Measurements from ENCODE around the gene BDNF. TPM values are rescaled to one million over a fixed set of nuclear protein-coding genes. Genes with fewer than 3 reads are reported as not detected.

The BDNF gene
- total and polyA plus RNA-seq, 2 donors = 0.24 to 0.52 TPM

DNA sequence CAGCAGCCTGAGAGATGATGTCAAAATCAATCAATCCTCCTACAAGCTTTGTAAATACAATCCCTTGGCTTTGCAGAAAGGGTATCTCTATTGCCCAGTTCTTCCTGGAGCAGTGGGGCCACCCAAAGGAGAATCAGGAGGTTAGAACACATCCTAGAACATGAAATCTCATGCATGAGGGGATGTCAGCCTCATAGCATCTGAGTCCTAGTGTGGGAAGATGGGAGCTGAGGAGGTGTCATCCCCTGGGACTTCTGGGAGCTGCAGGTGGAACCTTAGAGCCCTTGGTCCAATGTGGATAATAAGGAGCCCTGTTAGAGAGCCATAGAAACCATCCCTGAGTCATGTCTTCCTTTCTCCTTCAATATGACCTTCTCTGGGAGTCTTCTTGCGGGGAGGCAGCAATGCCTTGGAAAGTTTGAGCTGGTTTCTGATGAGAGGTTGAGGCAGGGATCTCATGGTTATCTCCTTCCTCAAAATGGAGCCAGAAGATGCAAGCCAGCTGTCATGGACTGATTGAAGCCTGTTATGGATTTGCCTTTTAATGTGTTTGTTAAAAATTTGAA lies 74.8 kb downstream of the BDNF start:
- H3K27ac ChIP-seq (ENCODE audit: low read depth in 1 of 2, low read length in 1 of 2) = no peak overlapping the region
- WGBS = 94% methylated on average over 1 of the region's 1 CpG
- H3K4me3 ChIP-seq (ENCODE audit: low read length in 2 of 2) = no peak overlapping the region
- no peaks in the 10 kb centered on the region for H3K27me3 ChIP-seq (ENCODE audit: control insufficient read depth in 2 of 2, insufficient read depth in 1 of 2, low read length in 1 of 2)
- DNase-seq (ENCODE audit: low read depth in 6 of 9, low spot score in 9 of 9) = no peak
- no peaks in the 10 kb centered on the region for H3K36me3 ChIP-seq (ENCODE audit: control insufficient read depth in 2 of 2, insufficient read depth in 2 of 2, low read length in 1 of 2)
- H3K4me1 ChIP-seq (ENCODE audit: control insufficient read depth in 2 of 2, insufficient read depth in 2 of 2, low read length in 2 of 2) = no peaks in the 10 kb centered on the region
- no peaks in the 10 kb centered on the region for H3K9me3 ChIP-seq (ENCODE audit: control insufficient read depth in 2 of 2, insufficient read depth in 1 of 2, low read length in 1 of 2)

DNA sequence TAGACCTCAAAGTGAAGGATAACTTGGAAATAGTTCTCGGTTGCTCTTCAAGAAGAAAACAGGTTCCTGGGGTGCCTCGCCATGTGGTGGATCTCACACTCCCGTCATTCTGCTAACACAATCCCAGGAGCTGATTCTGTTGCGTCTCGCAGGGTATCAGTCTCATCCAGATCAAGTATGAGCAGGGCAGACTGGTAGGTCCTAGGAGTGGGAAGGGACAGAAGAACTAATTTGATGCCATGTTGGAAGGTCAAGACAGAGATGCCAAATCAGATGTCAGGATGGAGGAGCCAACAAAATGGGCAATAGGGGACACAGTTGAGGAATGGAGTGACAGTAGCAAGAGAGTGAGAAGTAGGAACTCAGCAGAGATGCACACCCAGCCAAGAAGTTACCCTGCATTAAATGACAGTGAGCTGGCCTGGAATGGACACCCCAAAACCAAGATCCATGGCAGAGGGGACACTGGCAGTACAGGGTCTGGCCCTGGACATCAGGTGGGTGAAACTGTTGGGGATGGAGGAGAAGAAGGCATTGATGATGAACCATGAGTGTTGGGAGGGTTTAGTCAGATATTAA lies 76.2 kb downstream of the BDNF start:
- Histone ChIP-seq H3K4me1 (ENCODE audit: control insufficient read depth in 2 of 2, insufficient read depth in 2 of 2, low read length in 2 of 2) (no peaks in the 10 kb centered on the region), H3K36me3 (ENCODE audit: control insufficient read depth in 2 of 2, insufficient read depth in 2 of 2, low read length in 1 of 2) (no peaks in the 10 kb centered on the region), H3K27ac (ENCODE audit: low read depth in 1 of 2, low read length in 1 of 2) (no peak overlapping the region), H3K9me3 (ENCODE audit: control insufficient read depth in 2 of 2, insufficient read depth in 1 of 2, low read length in 1 of 2) (no peaks in the 10 kb centered on the region), H3K27me3 (ENCODE audit: control insufficient read depth in 2 of 2, insufficient read depth in 1 of 2, low read length in 1 of 2) (no peaks in the 10 kb centered on the region), H3K4me3 (ENCODE audit: low read length in 2 of 2) (no peak overlapping the region)
- 78% methylated on average over 5 of the region's 5 CpGs for WGBS
- DNase-seq (ENCODE audit: low read depth in 6 of 9, low spot score in 9 of 9) = no peak

DNA sequence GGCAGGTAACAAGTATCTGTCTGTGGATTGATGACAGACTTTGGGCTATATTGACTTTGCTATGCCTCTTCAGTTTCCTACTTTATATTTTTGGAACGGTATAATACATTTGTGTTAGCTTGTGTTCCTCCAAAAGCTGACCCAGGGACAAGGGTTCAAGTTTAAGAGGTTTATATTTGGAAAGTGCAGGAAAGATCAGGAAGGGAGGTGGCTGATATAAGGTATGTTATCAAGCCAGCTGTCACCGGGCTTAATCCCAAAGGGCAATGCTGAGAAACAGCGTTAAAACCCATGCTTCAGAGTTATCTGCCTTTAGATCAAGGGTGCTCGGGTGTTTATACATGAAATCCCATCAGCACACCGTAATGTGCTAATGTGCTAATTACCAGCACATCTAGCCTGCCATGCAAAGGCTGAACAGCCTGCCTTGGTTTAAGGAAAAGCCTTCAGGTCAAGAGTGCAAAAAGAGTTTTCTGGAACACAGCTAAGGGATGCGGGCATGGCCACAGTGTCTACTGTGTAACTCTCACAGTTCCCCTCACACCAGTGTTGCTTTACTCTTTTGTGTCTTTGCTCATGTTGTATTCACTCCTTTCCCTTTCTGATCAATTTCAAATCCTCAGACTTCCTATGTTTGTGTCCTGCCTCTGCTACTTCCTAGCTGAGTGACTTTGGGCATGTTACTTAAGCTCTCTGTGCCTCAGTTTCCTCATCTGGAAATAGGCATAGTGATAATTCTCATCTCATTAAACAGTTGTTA lies 77.5 kb downstream of the BDNF start:
- Histone ChIP-seq H3K4me1 (ENCODE audit: control insufficient read depth in 2 of 2, insufficient read depth in 2 of 2, low read length in 2 of 2) (no peaks in the 10 kb centered on the region), H3K27ac (ENCODE audit: low read depth in 1 of 2, low read length in 1 of 2) (no peak overlapping the region), H3K9me3 (ENCODE audit: control insufficient read depth in 2 of 2, insufficient read depth in 1 of 2, low read length in 1 of 2) (no peaks in the 10 kb centered on the region), H3K36me3 (ENCODE audit: control insufficient read depth in 2 of 2, insufficient read depth in 2 of 2, low read length in 1 of 2) (no peaks in the 10 kb centered on the region), H3K4me3 (ENCODE audit: low read length in 2 of 2) (no peak overlapping the region), H3K27me3 (ENCODE audit: control insufficient read depth in 2 of 2, insufficient read depth in 1 of 2, low read length in 1 of 2) (no peaks in the 10 kb centered on the region)
- no peak for DNase-seq (ENCODE audit: low read depth in 6 of 9, low spot score in 9 of 9)
- 91% methylated on average over 6 of the region's 6 CpGs for WGBS

DNA sequence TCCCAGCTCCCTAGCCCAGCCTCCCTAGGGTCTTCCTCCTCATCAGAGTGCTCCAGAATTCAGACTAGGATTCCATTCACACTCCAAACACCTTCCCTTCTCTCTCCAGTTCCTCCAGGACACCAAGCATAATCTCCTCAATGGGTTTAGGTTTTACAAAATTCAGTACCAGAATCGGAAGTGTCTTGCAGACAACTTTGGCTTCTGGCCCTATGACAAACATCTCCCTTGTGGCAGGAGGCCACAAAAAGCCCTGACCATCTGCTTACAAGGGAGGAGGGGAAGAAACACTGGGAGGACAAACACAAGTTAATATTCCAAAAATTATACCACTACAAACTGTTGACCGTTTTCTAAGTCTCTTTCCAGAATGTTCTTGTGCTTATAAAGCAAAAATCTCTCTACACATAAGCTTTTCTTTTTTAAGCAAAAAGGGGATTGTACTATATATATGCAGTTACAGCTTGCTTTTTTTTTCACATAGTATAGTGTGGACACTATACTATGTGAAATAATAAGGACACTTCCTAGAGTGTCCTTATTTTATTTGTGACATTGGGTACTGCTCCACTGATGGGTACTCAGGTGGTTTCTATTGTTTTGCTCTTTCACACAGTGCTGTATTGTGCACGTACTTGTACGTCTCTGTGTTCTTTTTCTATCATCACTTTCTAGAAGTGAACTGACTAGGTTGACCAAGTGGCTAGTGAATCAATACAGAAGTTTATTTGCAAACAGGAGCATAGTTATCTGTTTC lies 78.7 kb downstream of the BDNF start:
- WGBS = 92% methylated on average over 4 of the region's 4 CpGs
- H3K4me1 ChIP-seq (ENCODE audit: control insufficient read depth in 2 of 2, insufficient read depth in 2 of 2, low read length in 2 of 2) = no peaks in the 10 kb centered on the region
- DNase-seq (ENCODE audit: low read depth in 6 of 9, low spot score in 9 of 9) = no peak
- no peaks in the 10 kb centered on the region for H3K9me3 ChIP-seq (ENCODE audit: control insufficient read depth in 2 of 2, insufficient read depth in 1 of 2, low read length in 1 of 2)
- no peak overlapping the region for H3K27ac ChIP-seq (ENCODE audit: low read depth in 1 of 2, low read length in 1 of 2)
- no peaks in the 10 kb centered on the region for H3K27me3 ChIP-seq (ENCODE audit: control insufficient read depth in 2 of 2, insufficient read depth in 1 of 2, low read length in 1 of 2)
- no peaks in the 10 kb centered on the region for H3K36me3 ChIP-seq (ENCODE audit: control insufficient read depth in 2 of 2, insufficient read depth in 2 of 2, low read length in 1 of 2)
- no peak overlapping the region for H3K4me3 ChIP-seq (ENCODE audit: low read length in 2 of 2)

DNA sequence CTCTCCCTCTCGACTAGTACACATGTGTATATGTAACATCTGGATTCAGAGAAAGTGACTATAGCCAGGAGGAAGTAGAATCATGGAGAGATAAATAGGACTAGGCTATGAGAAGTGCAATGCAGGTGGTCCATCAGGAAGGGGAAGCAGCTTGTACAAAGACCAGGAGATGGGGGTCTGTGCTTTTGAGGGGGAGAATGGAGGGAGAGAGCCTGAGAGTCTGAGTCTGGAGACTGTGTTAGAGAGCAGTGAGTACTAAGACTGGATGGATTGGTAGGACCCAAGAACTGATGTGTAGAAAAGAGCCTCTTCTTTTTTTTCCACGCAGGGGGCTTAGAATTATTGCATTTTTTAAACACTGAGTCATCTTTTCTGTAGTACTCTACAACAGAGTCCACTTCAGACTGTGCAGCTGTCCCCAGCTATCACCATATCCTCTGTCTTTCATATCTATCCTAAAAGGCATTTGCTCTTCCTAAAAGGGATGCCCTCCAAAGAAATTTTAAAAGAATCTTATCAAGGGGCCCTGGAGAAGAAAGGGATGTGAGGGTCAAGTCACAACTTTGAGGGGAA lies 80.4 kb downstream of the BDNF start:
- Histone ChIP-seq H3K4me3 (ENCODE audit: low read length in 2 of 2) (no peak overlapping the region), H3K27ac (ENCODE audit: low read depth in 1 of 2, low read length in 1 of 2) (no peak overlapping the region), H3K9me3 (ENCODE audit: control insufficient read depth in 2 of 2, insufficient read depth in 1 of 2, low read length in 1 of 2) (no peaks in the 10 kb centered on the region), H3K4me1 (ENCODE audit: control insufficient read depth in 2 of 2, insufficient read depth in 2 of 2, low read length in 2 of 2) (no peaks in the 10 kb centered on the region), H3K36me3 (ENCODE audit: control insufficient read depth in 2 of 2, insufficient read depth in 2 of 2, low read length in 1 of 2) (no peaks in the 10 kb centered on the region), H3K27me3 (ENCODE audit: control insufficient read depth in 2 of 2, insufficient read depth in 1 of 2, low read length in 1 of 2) (no peaks in the 10 kb centered on the region)
- 74% methylated on average over 2 of the region's 2 CpGs for WGBS
- no peak for DNase-seq (ENCODE audit: low read depth in 6 of 9, low spot score in 9 of 9)

DNA sequence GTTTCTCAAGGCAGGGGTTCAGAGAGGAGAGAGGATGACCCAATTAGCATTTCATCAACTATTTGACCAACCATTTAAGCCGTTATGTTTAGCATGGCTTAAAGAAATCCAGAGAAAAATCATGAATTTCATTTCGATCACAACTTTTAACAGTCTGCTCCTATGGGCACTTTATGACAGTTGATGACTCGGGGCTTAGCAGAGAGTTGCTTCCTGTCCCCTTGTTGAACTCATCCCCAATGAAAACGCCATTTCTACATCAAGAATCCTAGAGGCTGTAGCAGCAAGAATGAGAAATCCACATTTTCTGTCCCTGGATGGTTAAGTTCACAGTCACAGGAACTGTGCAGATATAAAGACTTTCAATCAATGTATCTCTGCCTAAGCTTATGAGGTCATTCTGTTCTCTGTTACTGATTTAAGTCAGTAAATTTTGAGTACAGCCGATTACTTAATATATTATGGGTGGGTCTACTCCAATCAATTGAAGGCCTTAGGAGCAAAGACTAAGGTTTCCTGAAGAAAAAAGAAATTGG lies 81.1 kb downstream of the BDNF start:
- DNase-seq (ENCODE audit: low read depth in 6 of 9, low spot score in 9 of 9) = no peak
- Histone ChIP-seq H3K27me3 (ENCODE audit: control insufficient read depth in 2 of 2, insufficient read depth in 1 of 2, low read length in 1 of 2) (no peaks in the 10 kb centered on the region), H3K9me3 (ENCODE audit: control insufficient read depth in 2 of 2, insufficient read depth in 1 of 2, low read length in 1 of 2) (no peaks in the 10 kb centered on the region), H3K4me1 (ENCODE audit: control insufficient read depth in 2 of 2, insufficient read depth in 2 of 2, low read length in 2 of 2) (no peaks in the 10 kb centered on the region), H3K4me3 (ENCODE audit: low read length in 2 of 2) (no peak overlapping the region), H3K36me3 (ENCODE audit: control insufficient read depth in 2 of 2, insufficient read depth in 2 of 2, low read length in 1 of 2) (no peaks in the 10 kb centered on the region), H3K27ac (ENCODE audit: low read depth in 1 of 2, low read length in 1 of 2) (no peak overlapping the region)
- 82% methylated on average over 5 of the region's 5 CpGs for WGBS

DNA sequence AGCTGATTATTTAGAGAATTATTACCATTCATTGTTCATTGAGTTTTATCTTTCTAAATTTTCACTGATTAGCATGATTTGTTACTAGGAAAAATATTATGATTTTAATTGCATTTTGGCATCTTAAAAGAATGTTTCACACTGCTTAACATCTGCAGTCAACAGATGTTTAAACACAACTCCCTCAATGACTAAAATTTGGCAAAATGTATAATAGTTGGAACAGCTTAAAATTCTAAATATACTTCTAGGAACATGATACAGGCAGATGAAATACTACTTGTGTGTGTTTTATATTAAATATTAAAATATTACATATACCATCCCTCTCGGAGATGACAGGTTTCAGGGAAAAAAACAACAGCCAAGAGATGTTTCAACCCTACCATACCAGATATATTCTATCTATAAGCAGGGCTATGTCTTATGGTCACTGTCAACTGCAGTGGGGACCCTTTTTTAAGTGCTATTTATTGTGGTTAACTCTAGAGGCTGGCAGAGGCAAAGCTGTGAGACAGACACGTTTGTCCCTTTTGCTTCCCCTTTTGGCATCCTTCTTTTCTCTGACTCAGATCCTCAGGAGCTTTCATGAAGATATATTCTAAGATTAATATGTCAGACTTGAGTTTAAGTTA lies 81.9 kb downstream of the BDNF start:
- Histone ChIP-seq H3K9me3 (ENCODE audit: control insufficient read depth in 2 of 2, insufficient read depth in 1 of 2, low read length in 1 of 2) (no peaks in the 10 kb centered on the region), H3K36me3 (ENCODE audit: control insufficient read depth in 2 of 2, insufficient read depth in 2 of 2, low read length in 1 of 2) (no peaks in the 10 kb centered on the region), H3K4me1 (ENCODE audit: control insufficient read depth in 2 of 2, insufficient read depth in 2 of 2, low read length in 2 of 2) (no peaks in the 10 kb centered on the region), H3K27ac (ENCODE audit: low read depth in 1 of 2, low read length in 1 of 2) (no peak overlapping the region), H3K4me3 (ENCODE audit: low read length in 2 of 2) (no peak overlapping the region), H3K27me3 (ENCODE audit: control insufficient read depth in 2 of 2, insufficient read depth in 1 of 2, low read length in 1 of 2) (no peaks in the 10 kb centered on the region)
- no peak for DNase-seq (ENCODE audit: low read depth in 6 of 9, low spot score in 9 of 9)
- 46% methylated on average over 2 of the region's 2 CpGs for WGBS

DNA sequence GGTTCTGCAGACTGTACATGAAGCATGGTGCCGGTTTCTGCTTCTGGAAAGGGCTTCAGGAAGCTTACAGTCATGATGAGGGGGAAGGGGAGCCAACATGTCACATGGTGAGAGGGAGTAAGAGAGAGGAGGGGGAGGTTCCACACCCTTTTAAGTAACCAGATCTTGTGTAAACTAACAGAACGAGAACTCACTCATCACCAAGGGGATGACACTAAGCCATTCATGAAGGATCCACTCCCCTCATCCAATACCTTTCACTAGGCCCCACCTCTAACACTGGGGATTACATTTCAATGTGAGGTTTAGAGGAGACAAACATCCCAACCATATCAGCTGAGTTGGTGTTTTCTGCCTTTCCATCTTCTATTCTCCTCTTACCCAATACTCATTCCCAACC lies 83.5 kb downstream of the BDNF start:
- H3K27ac ChIP-seq (ENCODE audit: low read depth in 1 of 2, low read length in 1 of 2) = no peak overlapping the region
- H3K4me3 ChIP-seq (ENCODE audit: low read length in 2 of 2) = no peak overlapping the region
- H3K27me3 ChIP-seq (ENCODE audit: control insufficient read depth in 2 of 2, insufficient read depth in 1 of 2, low read length in 1 of 2) = no peaks in the 10 kb centered on the region
- H3K4me1 ChIP-seq (ENCODE audit: control insufficient read depth in 2 of 2, insufficient read depth in 2 of 2, low read length in 2 of 2) = no peaks in the 10 kb centered on the region
- H3K36me3 ChIP-seq (ENCODE audit: control insufficient read depth in 2 of 2, insufficient read depth in 2 of 2, low read length in 1 of 2) = no peaks in the 10 kb centered on the region
- WGBS = 71% methylated on average over 2 of the region's 2 CpGs
- no peak for DNase-seq (ENCODE audit: low read depth in 6 of 9, low spot score in 9 of 9)
- H3K9me3 ChIP-seq (ENCODE audit: control insufficient read depth in 2 of 2, insufficient read depth in 1 of 2, low read length in 1 of 2) = no peaks in the 10 kb centered on the region

Measured in thymus (tissue), 11 donors.